ENCODE measurements around the gene CENPM.
A peak's percentile ranks its signal among the peaks of the same experiment; 100 is the strongest.
"Not testable (repeated sequence)": the region's sequence is repeated elsewhere in the genome, so short reads cannot be mapped to it uniquely, and the experiment has no call there.

The CENPM gene

DNA sequence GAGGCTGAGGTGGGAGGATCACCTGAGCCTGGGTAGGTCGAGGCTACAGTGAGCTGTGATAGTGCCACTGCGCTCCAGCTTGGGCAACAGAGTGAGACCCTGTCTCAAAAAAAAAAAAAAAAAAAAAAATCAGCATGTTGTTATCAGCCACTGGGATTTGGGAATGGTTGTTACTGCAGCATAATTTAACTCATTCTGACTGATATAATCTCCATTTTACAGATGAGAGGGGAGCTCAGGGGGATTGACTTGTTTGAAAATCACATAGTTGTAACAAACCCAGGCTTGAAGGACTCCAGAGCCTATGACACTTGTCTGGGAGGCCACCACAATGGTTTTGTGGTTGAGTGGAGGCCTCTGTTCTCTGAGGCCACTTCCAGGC is 19.3 kb upstream of the CENPM start:
- no peak for DNase-seq (ENCODE audit: low spot score)

DNA sequence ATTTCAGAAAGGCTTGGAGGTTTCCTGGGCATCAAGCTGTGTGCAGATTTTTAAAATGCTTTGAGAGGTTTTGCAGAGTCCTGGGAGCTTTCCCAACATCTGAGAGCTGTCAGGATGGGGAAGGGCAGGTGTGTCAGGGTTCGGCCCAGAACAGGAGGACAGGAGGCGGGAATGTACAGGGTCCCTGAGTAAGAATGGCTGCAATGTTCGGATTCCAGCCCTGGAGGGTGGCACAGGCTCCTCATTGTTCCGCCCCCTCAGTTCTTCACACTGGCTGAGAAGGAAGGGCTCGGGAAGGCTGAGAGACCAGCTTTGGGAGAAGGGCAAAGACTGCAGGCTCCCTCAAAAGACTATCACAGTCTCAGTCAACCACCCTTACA is 17.1 kb upstream of the CENPM start:
- DNase-seq (ENCODE audit: low spot score) = no peak

DNA sequence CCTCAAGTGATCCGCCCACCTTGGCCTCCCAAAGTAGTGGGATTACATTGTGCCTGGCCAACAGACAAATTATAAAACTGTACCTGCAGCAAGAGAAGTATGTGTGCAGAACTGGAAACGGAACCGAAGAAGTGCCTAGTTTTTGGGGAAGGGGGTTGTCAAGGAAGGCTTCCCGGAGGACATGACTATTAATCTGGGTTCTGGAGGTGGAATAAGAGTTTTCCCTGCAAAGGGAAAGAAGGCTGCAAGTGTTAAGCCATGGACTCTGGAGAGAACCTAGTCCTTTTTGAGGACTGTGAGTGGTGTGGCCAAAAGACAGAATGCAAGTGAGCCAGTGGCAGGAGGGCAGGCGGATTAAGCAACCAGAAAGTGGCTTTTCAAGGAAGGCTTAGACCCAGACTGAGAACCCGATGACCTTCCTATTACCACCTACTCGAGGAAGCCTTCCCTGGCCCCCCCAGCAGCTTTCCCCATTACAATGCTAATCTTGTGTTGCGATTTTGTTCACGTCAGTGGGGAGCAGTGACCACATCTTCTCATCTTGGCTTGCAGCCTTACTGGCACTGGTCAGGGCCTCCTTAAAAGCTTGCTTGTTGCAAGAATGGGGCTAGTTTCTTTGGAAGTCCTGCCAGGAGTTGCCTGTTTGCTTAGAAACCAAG is 16.6 kb upstream of the CENPM start:
- no peak for DNase-seq (ENCODE audit: low spot score)

DNA sequence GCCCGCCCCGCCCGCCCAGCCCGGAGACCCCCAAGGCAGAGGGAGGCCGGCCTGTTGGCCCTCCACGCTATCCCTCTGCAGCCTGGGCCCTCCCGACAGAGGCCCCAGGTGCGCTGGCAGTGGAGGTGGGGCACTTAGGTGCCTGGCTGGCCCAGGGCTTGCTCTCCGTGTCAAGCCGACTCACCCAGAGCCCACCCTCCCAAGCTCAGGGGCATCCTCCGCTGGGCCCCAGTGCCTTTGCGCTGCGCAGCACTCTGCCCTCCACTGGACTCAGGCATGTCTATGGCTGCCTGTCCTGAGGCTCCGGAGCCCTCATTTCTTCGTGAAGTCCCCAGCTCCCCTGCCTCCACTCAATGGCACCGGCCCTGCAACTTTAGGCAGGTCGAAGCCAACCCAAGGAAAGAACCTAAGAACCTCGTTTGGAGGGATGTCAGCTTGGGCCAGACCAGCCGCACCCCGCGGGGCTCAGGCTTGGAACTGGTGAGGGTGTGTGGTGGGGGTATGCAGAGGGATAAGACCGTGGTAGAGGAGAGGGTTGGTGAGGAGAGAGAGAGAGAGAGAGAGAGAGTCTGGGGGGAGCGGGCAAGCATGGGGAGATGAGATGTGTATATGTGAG is 11.1 kb upstream of the CENPM start:
- DNase-seq (ENCODE audit: low spot score) = no peak

DNA sequence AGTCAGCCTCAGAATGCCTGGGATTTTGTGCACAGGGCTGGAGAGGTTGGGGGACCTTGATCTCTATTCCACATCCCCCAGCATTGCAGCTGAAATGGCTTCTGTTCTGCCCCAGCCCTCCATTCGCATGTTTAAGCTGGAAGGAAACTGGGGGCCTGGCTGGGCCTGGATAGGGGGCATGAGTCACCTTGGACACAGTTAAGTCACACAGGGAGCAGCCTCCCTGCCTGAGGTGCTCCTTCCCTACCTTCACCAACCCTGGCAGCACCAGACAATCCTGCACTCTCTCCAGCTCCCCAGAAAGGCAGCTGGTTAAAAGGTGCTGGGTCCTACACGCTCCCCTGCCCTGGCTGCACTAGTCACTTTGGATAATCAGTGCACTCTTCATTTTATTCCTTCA is 5.8 kb upstream of the CENPM start:
- DNase-seq (ENCODE audit: low spot score) = no peak

DNA sequence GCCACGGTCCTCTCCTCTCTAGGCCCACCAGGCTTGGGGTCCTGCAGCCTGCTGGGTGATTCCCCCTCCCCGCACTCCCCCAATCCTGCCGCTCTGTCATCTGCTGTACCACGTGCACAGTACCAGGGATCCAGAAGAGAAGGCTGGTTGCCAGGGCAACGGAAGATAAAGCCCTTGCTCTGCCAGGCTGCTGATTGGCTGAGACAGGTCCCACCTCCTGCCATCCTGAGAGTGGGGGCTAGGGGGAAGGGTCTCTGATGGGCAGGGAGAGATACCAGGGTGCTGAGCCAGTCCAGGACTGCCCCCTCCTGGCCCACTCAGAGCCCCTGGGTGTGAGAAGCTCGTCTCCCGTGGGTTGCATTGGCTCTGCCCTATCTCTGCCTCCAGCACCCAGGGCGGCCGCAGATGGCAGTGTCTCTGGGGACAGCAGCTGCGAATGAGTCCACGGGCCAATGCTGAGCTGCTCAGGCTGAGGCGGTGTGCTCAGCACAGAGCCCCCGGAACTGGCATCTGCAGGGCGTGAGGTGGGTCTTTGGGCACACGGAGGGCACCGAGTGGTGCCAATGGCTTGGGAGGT is 5.0 kb upstream of the CENPM start, which contains the start of gene SMIM45:
SMIM45 (plus strand) TSS at position 253 of the 577 bp plus-strand sequence.
- no peak for DNase-seq (ENCODE audit: low spot score)

DNA sequence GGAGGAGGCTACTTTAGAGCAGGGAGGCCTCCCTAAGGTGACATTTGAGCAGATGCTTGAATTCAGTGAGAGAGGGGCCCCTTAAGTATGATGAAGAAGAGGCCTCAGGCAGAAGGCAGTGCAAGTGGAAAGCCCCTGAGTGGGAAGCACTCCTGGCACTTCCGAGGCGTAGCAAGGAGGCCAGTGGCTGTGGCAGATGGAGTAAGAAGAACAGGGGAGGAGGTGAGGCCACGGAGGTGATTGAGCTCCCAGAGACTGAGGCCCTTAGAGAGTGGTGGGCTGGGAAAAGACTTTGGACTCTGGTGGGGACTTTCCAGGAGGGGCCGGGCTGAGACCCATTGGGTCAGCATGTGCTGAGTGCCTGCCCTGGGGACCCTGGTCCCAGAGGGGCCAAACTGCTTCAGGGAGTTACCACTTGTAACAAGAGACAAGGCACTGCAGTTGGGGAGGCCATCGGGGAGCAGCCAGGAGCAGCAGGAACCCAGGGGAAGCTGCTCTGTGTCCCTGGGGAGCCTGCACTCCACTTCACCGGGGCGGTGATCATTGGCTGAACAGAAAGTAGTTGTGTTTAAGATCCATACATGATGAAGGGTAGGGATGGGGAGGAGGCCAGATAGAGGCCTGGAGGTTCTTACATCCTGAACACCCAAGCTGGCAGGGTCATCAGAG is 2.5 kb upstream of the CENPM start:
- DNase-seq (ENCODE audit: low spot score) = no peak

DNA sequence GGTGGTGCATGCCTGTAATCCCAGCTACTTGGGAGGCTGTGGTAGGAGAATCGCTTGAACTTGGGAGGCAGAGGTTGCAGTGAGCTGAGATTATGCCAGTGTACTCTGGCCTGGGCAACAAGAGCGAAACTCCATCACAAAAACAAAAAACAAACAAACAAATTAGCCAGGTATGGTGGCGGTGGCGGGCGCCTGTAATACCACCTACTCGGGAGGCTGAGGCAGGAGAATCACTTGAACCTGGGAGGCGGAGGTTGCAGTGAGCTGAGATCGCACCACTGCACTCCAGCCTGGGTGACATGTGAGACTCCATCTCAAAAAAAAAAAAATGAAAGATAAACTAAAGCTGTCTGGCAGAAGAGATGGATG is 2.0 kb upstream of the CENPM start:
- DNase-seq (ENCODE audit: low spot score) = not testable (repeated sequence)

DNA sequence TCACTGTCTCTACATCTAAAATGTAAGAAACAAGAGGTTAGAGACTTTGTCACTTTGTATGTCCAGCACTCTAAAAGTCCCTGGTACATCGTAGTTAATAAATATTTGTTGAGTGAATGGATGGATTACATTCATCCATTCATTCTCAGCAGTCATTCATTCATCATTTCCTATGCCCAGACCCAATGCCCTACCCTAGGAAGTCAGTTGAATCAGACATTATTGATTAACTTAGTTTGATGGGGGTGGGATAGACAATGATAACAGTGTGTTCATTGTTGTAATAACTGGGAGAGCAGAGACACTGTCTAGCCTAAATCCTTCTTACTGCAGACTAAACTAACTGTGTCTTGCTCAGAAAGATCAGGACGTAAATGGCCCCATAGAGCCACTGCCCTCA is 1.2 kb upstream of the CENPM start:
- DNase-seq (ENCODE audit: low spot score) = no peak

DNA sequence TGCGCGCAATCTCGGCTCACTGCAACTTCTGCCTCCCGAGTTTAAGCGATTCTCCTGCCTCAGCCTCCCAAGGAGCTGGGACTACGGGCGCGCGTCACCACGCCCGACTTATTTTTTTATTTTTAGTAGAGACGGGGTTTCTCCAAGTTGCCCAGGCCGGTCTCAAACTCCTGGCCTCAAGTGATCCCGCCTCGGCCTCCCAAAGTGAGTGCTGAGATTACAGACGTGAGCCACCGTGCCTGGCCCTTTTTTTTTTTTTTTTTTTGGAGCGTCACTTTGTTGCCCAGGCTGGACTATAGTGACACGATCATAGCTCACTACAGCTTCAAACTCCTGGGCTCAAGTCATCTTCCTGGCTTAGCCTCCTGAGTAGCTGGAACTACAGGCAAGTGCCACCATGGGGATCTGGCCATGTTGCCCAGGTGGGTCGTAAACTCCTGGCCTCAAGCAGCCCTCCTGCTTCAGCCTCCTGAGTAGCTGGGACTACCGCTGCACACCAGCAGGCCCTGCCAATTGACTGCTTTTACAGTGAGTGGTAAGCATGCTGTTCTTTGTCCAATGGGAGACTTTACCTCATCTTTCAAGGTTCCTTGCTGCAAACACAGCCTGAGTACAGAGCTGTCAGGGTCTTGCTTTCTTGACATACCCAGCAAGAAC is 600 bp upstream of the CENPM start:
- DNase-seq (ENCODE audit: low spot score) = no peak

DNA sequence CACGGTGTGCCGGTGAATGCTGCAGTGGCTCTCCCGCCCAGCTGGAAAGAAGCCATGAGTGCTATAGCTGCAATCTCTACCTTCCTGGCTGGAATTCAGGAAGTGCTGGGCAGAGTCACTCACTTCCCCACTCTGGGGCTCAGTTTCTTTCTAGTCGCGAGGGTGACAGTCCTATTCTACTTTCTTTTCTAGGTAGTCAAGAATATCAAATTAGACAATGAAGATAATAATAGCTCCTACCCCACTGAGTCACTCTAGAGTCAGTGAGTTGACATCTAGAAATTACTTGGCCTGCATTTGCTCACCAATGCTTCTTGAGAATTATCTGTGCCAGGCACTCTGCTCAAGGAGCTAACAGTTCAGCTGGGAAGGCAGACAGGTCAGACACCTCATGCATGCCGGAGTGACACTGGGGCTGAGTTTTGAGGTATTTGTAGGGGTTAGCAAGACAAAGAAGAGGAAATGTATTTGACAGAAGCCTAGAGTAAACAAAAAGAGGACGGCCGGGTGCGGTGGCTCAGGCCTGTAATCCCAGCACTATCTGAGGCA is 3.2 kb downstream of the CENPM start:
- DNase-seq (ENCODE audit: low spot score) = no peak

DNA sequence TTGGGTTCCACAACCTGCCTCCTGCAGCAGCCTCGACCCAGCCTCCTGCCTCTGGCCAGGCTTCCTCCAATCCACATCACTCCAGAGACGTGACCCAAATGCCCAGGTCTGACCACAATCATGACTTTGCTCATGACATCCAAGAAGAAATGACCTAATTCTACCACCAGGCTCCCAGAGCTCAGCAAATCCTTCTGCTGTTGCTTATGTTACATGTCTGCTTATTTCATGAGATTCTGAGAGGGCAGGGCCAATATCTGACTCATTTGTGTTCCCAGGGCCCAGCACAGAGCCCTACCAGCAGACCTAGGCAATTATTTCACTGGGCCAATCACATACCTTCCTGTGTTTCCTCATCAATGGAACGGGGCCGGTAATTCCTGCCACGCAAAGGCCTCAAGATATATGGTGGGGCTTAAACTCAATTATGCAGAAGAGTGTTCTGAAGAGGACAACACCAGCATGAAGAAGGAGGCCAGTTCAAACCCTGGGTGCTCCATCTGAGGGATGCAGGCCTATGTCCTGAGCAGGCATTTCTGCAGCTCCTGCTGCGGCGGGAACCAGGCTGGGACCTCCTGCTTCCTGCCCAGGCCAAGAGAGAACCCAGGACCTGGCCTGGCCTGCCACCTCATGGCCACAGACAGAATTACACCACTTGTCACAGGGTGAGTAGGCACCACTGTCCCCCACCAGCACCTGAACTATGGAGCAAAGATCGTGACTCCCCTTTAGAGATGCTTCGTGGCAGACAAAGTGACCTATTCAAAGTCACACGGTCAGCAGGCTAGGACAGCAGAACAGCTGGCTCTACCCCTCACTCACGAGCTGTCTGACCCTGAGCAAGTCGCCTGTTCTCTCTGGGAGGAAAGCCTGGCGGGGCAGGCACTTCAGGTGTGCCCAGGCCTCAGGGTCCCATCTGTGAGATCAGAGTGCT is 5.9 kb downstream of the CENPM start:
- peak; percentile 54 for DNase-seq (ENCODE audit: low spot score)

DNA sequence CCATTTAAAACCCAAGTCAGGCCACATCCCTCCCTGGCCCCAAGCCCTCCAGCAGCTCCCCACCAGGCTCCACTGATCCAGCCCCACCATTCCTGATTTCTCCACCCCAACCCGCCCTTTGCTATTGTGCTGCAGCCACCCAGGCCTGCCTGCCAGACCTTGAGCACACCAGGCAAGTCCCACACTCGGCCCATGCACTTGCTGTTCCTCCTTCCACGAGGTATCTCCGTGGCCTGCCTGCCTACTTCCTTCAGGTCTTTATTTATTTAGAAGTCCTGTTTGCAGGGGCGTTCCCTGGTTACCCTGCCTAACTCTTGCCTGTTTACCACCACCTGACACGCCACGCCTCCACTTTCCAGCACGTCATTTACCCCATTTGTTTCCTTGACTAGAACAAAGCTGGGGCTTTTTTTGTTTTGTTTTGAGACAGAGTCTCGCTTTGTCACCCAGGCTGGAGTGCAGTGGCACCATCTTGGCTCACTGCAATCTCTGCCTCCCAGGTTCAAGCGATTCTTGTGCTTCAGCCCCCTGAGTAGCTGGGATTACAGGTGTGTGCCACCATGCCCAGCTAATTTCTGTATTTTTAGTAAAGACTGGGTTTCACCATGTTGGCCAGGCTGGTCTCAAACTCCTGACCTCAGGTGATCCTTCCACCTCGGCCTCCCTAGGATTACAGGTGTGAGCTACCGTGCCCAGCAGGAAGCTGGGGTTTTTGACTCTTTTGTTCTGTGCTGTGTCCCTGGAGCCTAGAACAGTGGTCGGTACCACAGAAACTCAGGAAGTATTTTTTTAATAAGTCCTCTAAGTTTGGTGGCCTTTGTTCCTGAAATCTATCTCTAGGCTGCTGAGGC is 6.7 kb downstream of the CENPM start:
- DNase-seq (ENCODE audit: low spot score) = no peak

DNA sequence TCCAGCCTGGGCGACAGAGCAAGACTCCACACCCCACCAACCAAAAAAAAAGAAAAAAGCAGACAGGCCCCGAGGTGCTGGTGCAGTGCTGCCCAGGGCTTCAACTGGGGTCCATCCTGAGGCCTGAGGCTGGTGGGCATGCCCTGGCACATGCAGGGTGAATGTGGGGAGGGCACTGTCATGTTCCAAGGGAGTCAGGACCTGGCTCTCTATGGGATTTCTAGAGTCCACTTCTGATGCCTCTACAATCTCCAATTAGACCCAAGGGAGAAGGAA is 10.1 kb downstream of the CENPM start:
- no peak for DNase-seq (ENCODE audit: low spot score)

DNA sequence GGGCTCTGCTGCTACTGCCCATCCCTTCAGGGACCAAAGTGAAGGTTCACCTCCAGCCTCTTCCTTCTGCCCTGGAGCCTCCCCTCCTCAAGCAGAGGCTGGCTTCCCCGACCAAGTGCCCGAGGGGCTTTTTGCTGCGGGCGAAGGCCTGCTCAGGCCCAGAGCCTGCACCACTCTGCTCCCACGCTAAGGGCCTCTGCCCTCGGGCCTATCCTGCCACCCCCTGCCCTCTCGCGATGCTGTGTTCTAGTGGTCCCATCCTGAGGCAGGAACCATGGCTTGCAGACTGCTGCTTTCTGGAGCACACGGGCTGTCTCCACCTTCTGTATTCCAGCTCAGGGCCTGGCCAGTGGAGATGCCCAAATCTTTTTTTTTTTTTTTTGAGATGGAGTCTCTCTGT is 11.4 kb downstream of the CENPM start:
- no peak for DNase-seq (ENCODE audit: low spot score)

DNA sequence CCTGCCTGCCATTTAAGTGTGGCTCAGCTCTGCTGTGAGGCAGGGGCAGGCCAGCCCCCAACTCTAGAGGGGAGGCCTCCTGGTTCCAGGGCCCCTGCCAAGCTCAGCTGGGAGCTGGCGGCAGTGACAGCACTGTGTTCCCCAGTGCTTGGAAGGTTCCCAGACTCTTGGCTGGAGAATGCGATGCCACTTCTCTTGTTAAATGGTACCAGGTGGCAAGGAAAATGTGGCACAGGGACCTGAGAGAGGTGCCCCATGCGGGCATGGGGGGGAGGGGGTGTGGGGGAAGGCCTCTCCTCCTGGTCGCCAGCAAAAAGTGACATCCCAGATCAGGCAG is 12.0 kb downstream of the CENPM start:
- DNase-seq (ENCODE audit: low spot score) = no peak

DNA sequence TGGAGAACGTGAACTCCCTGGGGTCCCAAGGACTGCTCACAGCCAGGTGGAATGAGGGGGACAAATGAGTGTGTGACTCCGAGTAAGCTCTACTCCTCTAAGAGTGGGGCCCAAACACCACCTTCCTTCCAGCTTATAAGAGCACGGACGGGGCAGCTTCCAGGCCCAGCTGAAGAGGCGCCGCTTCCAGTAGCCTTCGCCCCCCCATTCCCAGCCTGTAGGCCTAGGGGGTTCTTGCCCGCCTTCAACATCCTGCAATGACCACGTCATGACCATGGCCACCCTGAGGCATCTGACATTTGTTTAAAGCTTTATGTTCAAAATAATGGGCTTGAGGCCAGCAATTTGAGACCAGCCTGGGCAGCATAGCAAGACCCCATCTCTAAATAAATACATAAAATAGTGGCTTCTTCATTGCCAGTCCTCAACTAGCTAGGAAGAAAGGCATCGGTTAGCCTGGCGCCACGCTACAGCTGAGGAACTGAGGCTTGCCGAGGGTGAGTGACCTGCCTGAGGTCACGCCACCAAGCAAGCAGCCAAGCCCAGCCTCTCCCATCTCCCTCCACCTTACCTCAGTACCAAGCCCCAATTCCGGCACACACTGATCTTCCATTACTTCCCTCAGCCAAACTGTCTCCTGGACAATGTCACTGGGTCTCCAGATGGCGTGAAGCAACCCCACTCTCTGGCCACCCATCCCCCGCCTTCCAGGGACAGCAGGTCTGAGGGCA is 12.5 kb downstream of the CENPM start:
- DNase-seq (ENCODE audit: low spot score) = no peak

DNA sequence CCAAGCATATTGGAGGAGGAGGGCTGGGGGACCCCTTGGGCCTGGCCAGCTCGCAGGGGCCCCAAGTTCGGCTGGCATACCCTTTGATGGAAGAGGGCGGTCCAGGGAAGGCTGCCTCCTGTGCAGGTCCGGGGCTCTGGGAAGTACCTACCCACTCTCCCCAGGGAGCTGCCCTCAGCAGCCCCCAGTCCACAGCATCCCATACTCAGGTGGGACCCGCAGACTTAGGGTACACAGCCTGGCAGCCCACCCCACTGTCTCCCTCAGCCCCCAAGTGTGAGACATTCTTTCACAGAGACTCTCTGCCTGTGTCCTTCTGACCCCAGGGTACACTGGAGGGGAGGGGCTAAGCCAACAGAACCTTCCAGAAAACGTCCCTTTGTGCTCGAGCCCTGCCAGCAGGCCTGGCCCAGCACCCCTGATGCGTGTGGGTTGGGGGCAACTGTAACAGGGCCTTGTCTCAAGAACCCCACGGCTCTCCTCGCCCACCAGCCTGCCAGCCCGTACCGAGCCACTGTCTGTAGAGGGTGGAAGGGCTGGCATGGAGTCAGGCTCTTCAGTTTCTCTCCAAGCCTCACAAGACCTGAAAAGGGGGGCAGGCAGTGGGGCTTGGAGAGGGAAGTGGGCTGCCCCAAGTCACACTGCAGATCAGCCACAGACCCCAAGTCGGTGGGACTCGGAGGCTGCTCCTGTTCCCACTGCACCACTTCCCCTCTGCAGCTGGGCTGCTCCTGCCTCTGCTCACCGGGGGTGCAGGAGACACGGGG is 13.4 kb downstream of the CENPM start:
- no peak for DNase-seq (ENCODE audit: low spot score)

DNA sequence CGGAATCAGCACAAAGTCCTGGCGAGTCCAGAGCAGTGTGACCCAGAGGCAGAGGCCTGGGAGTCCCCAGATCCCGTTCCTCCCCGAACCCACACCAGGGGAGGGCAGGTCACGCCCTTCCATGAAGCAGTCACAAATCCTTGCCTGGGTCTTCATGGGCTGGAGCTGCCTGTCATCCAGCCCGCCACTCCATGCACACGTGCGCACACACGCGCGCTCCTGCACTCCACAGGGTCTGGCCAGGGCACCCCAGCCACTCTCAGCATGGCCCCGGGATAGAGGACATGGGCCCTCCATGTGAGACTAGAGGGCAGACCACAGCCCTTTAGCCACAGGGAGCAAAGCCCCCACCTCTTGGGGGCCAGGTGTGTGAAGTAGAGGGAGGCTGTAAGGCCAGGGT is 14.6 kb downstream of the CENPM start:
- no peak for DNase-seq (ENCODE audit: low spot score)
